GM12878 (cell line): ENCODE data around the gene EDN2.

ENCODE experiments used
- BRCA1 ChIP-seq: IDR thresholded peaks from 2 replicates; pipeline ENCODE4 v1.6.1; 2011; ENCODE audit warnings: low read depth, low read length, improper control_type of control experiment
- GABPA ChIP-seq: IDR thresholded peaks from 2 replicates; pipeline ENCODE4 v1.6.1; 2014; ENCODE audit warnings: antibody characterized with exemption, low read depth, mild to moderate bottlenecking, inconsistent platforms
- RAD21 ChIP-seq: IDR thresholded peaks from 2 replicates; pipeline ENCODE4 v1.6.1; 2011; ENCODE audit warnings: mild to moderate bottlenecking, low read depth, low read length, moderate library complexity; ENCODE audit not compliant: insufficient read depth
- RBBP5 ChIP-seq: fragments of 200-600 bp; sonication (generic); conservative IDR thresholded peaks from 2 replicates; pipeline ENCODE4 v1.6.1; 2016
- YY1 ChIP-seq: IDR thresholded peaks from 2 replicates; pipeline ENCODE4 v1.6.1; 2011; ENCODE audit warnings: low read depth, mild to moderate bottlenecking, low read length
- ZNF687 ChIP-seq: fragments of 450-650 bp; IDR thresholded peaks from 2 replicates; pipeline ENCODE4 v1.6.1; 2017; ENCODE audit warnings: mild to moderate bottlenecking, moderate library complexity
- TF ChIP-seq, protein P1 (sequence below): IDR thresholded peaks from 2 replicates; pipeline ENCODE4 v1.6.1; 2012; ENCODE audit warnings: mild to moderate bottlenecking, low read depth, low read length
- TF ChIP-seq, protein P2 (sequence below): IDR thresholded peaks from 2 replicates; pipeline ENCODE4 v1.6.1; 2012; ENCODE audit warnings: low read depth, low read length, improper control_type of control experiment
- TF ChIP-seq, protein P3 (sequence below), 3 experiments: IDR thresholded peaks in 2 of 3; conservative IDR thresholded peaks in 1 of 3; 2 replicates each; pipeline ENCODE4 v1.5.1; 2011; ENCODE audit warnings: low read depth in 3 of 3, low read length in 3 of 3, mild to moderate bottlenecking in 3 of 3, control low read depth in 2 of 3, moderate library complexity in 2 of 3, inconsistent platforms in 1 of 3, mixed read lengths in 1 of 3; ENCODE audit not compliant: control insufficient read depth in 2 of 3, insufficient read depth in 1 of 3; ENCODE audit errors: extremely low read depth in 1 of 3

GRCh38 chr1:41514381-41514780 lies 29.9 kb upstream of the EDN2 start:
- TF ChIP-seq, protein P1, sequence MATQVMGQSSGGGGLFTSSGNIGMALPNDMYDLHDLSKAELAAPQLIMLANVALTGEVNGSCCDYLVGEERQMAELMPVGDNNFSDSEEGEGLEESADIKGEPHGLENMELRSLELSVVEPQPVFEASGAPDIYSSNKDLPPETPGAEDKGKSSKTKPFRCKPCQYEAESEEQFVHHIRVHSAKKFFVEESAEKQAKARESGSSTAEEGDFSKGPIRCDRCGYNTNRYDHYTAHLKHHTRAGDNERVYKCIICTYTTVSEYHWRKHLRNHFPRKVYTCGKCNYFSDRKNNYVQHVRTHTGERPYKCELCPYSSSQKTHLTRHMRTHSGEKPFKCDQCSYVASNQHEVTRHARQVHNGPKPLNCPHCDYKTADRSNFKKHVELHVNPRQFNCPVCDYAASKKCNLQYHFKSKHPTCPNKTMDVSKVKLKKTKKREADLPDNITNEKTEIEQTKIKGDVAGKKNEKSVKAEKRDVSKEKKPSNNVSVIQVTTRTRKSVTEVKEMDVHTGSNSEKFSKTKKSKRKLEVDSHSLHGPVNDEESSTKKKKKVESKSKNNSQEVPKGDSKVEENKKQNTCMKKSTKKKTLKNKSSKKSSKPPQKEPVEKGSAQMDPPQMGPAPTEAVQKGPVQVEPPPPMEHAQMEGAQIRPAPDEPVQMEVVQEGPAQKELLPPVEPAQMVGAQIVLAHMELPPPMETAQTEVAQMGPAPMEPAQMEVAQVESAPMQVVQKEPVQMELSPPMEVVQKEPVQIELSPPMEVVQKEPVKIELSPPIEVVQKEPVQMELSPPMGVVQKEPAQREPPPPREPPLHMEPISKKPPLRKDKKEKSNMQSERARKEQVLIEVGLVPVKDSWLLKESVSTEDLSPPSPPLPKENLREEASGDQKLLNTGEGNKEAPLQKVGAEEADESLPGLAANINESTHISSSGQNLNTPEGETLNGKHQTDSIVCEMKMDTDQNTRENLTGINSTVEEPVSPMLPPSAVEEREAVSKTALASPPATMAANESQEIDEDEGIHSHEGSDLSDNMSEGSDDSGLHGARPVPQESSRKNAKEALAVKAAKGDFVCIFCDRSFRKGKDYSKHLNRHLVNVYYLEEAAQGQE = no peak
- no peak for TF ChIP-seq RBBP5
- no peak for TF ChIP-seq ZNF687
- TF ChIP-seq, protein P2, sequence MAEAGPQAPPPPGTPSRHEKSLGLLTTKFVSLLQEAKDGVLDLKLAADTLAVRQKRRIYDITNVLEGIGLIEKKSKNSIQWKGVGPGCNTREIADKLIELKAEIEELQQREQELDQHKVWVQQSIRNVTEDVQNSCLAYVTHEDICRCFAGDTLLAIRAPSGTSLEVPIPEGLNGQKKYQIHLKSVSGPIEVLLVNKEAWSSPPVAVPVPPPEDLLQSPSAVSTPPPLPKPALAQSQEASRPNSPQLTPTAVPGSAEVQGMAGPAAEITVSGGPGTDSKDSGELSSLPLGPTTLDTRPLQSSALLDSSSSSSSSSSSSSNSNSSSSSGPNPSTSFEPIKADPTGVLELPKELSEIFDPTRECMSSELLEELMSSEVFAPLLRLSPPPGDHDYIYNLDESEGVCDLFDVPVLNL = no peak
- TF ChIP-seq BRCA1 = no peak
- TF ChIP-seq, protein P3, sequence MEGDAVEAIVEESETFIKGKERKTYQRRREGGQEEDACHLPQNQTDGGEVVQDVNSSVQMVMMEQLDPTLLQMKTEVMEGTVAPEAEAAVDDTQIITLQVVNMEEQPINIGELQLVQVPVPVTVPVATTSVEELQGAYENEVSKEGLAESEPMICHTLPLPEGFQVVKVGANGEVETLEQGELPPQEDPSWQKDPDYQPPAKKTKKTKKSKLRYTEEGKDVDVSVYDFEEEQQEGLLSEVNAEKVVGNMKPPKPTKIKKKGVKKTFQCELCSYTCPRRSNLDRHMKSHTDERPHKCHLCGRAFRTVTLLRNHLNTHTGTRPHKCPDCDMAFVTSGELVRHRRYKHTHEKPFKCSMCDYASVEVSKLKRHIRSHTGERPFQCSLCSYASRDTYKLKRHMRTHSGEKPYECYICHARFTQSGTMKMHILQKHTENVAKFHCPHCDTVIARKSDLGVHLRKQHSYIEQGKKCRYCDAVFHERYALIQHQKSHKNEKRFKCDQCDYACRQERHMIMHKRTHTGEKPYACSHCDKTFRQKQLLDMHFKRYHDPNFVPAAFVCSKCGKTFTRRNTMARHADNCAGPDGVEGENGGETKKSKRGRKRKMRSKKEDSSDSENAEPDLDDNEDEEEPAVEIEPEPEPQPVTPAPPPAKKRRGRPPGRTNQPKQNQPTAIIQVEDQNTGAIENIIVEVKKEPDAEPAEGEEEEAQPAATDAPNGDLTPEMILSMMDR (IDR thresholded peaks at IDR 0.05 in 2 of 3, conservative IDR thresholded peaks at IDR 0.05 in 1 of 3; ENCODE audit: control insufficient read depth in 2 of 3, extremely low read depth in 1 of 3, insufficient read depth in 1 of 3, low read depth in 3 of 3, low read length in 3 of 3) = no peak
- no peak for TF ChIP-seq GABPA
- no peak for TF ChIP-seq RAD21
- TF ChIP-seq YY1 = no peak
